Fibroblast of the aortic adventitia (primary cell): ENCODE results near the gene TPD52L1. TPM values are rescaled to one million over a fixed set of nuclear protein-coding genes. Genes with fewer than 3 reads are reported as not detected.

Experiments used
- DNase-seq: peaks from one replicate; pipeline ENCODE4 v3.0.0-alpha.2; 2010; ENCODE audit warnings: low read depth
- H3K4me3 ChIP-seq: 2 replicates; pipeline ENCODE4 v1.5.1; 2011; ENCODE audit warnings: low read depth, mild to moderate bottlenecking, control low read depth, low read length, moderate library complexity
- total RNA-seq: library from RNA; depleted of rRNA; stranded (reverse); fragments of >200 nt; gene quantifications from 2 replicates; pipeline ENCODE4 v1.2.3, GENCODE V29; 2012; ENCODE audit warnings: low replicate concordance
- TF ChIP-seq, protein P1 (sequence below): IDR thresholded peaks from 2 replicates; pipeline ENCODE4 v1.5.1; 2011; ENCODE audit warnings: mild to moderate bottlenecking, low read length, control low read depth, inconsistent platforms; ENCODE audit not compliant: insufficient read depth

Gene TPD52L1
- total RNA-seq, 1 donor = 20.8 TPM

GRCh38 chr6:125112934-125113333, 40.6 kb upstream of the TPD52L1 start:
- H3K4me3 ChIP-seq = no peak overlapping the region
- TF ChIP-seq, protein P1, sequence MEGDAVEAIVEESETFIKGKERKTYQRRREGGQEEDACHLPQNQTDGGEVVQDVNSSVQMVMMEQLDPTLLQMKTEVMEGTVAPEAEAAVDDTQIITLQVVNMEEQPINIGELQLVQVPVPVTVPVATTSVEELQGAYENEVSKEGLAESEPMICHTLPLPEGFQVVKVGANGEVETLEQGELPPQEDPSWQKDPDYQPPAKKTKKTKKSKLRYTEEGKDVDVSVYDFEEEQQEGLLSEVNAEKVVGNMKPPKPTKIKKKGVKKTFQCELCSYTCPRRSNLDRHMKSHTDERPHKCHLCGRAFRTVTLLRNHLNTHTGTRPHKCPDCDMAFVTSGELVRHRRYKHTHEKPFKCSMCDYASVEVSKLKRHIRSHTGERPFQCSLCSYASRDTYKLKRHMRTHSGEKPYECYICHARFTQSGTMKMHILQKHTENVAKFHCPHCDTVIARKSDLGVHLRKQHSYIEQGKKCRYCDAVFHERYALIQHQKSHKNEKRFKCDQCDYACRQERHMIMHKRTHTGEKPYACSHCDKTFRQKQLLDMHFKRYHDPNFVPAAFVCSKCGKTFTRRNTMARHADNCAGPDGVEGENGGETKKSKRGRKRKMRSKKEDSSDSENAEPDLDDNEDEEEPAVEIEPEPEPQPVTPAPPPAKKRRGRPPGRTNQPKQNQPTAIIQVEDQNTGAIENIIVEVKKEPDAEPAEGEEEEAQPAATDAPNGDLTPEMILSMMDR = no peak
- DNase-seq = no peak

- DNase-seq = peak; percentile 80
- H3K4me3 ChIP-seq = no peak overlapping the region
- TF ChIP-seq, protein P1 = peak; percentile 87
Observed at GRCh38 chr6:125114248-125114858, 39.2 kb upstream of the TPD52L1 start.

DNA sequence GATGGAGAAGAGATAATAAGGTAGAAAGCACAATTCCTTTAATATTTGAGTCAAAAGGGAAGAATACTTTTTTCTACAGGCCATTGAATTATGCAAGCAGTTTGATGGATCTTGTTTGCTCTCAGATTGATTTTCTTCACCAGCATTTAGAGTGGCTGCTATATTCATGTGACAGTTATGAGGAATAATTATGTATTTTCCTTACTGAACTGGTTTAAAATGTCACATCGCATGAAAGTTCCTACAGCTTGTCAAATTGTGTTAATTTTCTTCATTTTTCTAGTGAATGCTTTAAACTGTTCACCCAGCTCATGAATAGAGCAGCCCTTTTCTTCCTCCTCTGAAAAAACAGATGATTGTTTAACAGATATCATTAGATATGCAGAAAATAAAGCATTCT, 37.4 kb upstream of the TPD52L1 start:
- TF ChIP-seq, protein P1 = no peak
- H3K4me3 ChIP-seq = no peak overlapping the region
- DNase-seq = no peak

- H3K4me3 ChIP-seq = no peak overlapping the region
- TF ChIP-seq, protein P1 = no peak
- DNase-seq = no peak
Observed at GRCh38 chr6:125116710-125117109, 36.9 kb upstream of the TPD52L1 start.

DNA sequence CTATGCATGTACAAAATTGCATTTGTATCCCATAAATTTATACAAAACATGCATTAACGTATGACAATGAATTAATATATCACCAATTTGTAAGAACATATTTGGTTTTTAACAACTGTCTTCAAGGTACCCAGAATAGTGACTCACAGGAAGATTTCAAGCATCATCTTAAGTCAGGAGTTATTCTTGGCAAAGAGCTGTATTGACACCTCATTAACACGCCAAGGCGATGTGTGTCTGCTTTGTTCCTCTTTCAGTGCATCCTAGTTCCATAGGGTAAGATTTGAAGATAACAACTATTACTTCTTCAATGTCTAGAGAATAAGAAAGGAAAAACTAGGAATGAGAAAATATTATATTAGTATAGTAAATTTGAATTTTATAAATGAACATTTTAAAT, 35.8 kb upstream of the TPD52L1 start:
- DNase-seq = no peak
- no peak overlapping the region for H3K4me3 ChIP-seq
- TF ChIP-seq, protein P1 = no peak

GRCh38 chr6:125120054-125120590, 33.5 kb upstream of the TPD52L1 start:
- no peak overlapping the region for H3K4me3 ChIP-seq
- TF ChIP-seq, protein P1 = no peak
- peak; percentile 65 for DNase-seq

GRCh38 chr6:125121894-125122293, 31.7 kb upstream of the TPD52L1 start:
- TF ChIP-seq, protein P1 = no peak
- no peak for DNase-seq
- H3K4me3 ChIP-seq = no peak overlapping the region
